Gastroesophageal sphincter (tissue), 3 donors: ENCODE data around the gene BLOC1S1.
A peak's percentile ranks its signal among the peaks of the same experiment; 100 is the strongest.

Experiments used
- POLR2AphosphoS5 ChIP-seq: sonication (generic); formaldehyde crosslinking; IDR thresholded peaks from one replicate; pipeline ENCODE4 v1.6.1; 2017; ENCODE audit warnings: antibody characterized with exemption
- TF ChIP-seq, protein P1 (sequence below), 4 experiments: fragments of 200-600 bp in 2 of 4; fragments of 450-650 bp in 2 of 4; sonication (generic) in 1 of 4; IDR thresholded peaks; one replicate each; pipeline ENCODE4 v1.5.1; 2017 to 2019; ENCODE audit warnings: antibody characterized with exemption in 4 of 4, mild to moderate bottlenecking in 2 of 4, moderate library complexity in 2 of 4

DNA sequence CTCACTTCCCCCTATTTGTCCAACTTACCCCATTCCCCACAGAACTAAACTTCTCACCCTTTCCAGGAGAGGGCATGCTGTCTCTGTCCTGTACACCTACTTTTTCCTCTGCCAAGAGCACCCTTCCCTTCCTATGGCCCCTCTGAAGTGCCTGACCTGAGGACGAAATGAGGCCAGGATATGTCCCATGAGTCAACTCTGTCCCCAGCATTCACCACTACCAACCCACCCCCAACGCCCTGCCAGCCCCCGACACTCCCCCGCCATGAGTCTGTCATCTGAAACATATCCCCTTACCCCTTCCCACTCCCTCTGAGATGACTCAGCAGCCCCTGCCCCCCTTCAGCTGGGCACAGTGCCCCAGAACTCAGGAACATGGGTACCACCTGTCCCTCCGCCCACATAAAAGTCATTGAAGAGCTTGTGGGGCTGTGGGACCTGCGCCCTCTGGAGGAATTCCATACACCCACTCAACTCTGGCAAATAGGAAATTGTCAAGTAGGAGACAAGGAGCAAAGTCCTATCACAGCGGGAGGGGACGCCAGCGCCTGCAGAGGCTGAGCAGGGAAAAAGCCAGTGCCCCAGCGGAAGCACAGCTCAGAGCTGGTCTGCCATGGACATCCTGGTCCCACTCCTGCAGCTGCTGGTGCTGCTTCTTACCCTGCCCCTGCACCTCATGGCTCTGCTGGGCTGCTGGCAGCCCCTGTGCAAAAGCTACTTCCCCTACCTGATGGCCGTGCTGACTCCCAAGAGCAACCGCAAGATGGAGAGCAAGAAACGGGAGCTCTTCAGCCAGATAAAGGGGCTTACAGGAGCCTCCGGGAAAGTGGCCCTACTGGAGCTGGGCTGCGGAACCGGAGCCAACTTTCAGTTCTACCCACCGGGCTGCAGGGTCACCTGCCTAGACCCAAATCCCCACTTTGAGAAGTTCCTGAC, 34.4 kb upstream of the BLOC1S1 start:
- TF ChIP-seq, protein P1, sequence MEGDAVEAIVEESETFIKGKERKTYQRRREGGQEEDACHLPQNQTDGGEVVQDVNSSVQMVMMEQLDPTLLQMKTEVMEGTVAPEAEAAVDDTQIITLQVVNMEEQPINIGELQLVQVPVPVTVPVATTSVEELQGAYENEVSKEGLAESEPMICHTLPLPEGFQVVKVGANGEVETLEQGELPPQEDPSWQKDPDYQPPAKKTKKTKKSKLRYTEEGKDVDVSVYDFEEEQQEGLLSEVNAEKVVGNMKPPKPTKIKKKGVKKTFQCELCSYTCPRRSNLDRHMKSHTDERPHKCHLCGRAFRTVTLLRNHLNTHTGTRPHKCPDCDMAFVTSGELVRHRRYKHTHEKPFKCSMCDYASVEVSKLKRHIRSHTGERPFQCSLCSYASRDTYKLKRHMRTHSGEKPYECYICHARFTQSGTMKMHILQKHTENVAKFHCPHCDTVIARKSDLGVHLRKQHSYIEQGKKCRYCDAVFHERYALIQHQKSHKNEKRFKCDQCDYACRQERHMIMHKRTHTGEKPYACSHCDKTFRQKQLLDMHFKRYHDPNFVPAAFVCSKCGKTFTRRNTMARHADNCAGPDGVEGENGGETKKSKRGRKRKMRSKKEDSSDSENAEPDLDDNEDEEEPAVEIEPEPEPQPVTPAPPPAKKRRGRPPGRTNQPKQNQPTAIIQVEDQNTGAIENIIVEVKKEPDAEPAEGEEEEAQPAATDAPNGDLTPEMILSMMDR (IDR thresholded peaks at IDR 0.05) = peak in 3 of 4 experiments; percentile 36 to 58 (median 52)
- TF ChIP-seq POLR2AphosphoS5 = peak; percentile 82
